HFFc6 (cell line): ENCODE measurements around the gene GREB1. TPM values are rescaled to one million over a fixed set of nuclear protein-coding genes. Genes with fewer than 3 reads are reported as not detected.

ENCODE experiments used
- DNase-seq: peaks from one replicate; pipeline ENCODE4 v3.0.0-alpha.2; 2018
- H3K27ac Mint-ChIP-seq: 2 replicates; pipeline ENCODE4 v1.8.0; 2020; ENCODE audit warnings: mild to moderate bottlenecking, mixed read lengths
- H3K27me3 Mint-ChIP-seq: 2 replicates; pipeline ENCODE4 v1.8.0; 2021; ENCODE audit warnings: mild to moderate bottlenecking, moderate library complexity, mixed read lengths; ENCODE audit not compliant: insufficient read depth
- H3K36me3 Mint-ChIP-seq: 2 replicates; pipeline ENCODE4 v1.8.0; 2021; ENCODE audit warnings: low read depth, mixed read lengths
- H3K4me1 Mint-ChIP-seq: 2 replicates; pipeline ENCODE4 v1.8.0; 2020; ENCODE audit warnings: low read depth, mixed read lengths
- H3K4me3 Mint-ChIP-seq: 2 replicates; pipeline ENCODE4 v1.8.0; 2020; ENCODE audit warnings: mild to moderate bottlenecking, moderate library complexity, mixed read lengths
- H3K9me3 Mint-ChIP-seq: 2 replicates; pipeline ENCODE4 v1.8.0; 2020; ENCODE audit warnings: mild to moderate bottlenecking, mixed read lengths
- CTCF ChIP-seq: fragments of 200-600 bp; sonication (generic); IDR thresholded peaks from 2 replicates; pipeline ENCODE4 v1.5.0; 2021; ENCODE audit warnings: antibody characterized with exemption, mild to moderate bottlenecking
- total RNA-seq, 6 experiments: library from RNA; stranded (reverse); fragmentation: NEBNext Ultra II Directional; extraction: Animal tissue kit (Norgen Biotek cat#: 25700); gene quantifications; 2 replicates in 1 of 6; 3 replicates in 5 of 6; pipeline ENCODE4 v1.2.3, GENCODE V29; 2021

Gene GREB1
- total RNA-seq, 6 experiments from 2014 or later, result 0.07 to 0.11 (median 0.09) TPM; not detected in 3

GRCh38 chr2:11602563-11603204 lies 68.8 kb downstream of the GREB1 start:
- no peak for DNase-seq
- Mint-ChIP-seq H3K9me3 (no peaks in the 10 kb centered on the region), H3K4me1 (peaks cover 9% of the 10 kb centered on the region; the same call in 1 of the 2 replicates), H3K27ac (no peak overlapping the region), H3K27me3 (peaks cover 52% of the 10 kb centered on the region), H3K36me3 (no peaks in the 10 kb centered on the region), H3K4me3 (peak overlapping the region; percentile 40; the same call in 1 of the 2 replicates)
- TF ChIP-seq CTCF, result no peak

DNA sequence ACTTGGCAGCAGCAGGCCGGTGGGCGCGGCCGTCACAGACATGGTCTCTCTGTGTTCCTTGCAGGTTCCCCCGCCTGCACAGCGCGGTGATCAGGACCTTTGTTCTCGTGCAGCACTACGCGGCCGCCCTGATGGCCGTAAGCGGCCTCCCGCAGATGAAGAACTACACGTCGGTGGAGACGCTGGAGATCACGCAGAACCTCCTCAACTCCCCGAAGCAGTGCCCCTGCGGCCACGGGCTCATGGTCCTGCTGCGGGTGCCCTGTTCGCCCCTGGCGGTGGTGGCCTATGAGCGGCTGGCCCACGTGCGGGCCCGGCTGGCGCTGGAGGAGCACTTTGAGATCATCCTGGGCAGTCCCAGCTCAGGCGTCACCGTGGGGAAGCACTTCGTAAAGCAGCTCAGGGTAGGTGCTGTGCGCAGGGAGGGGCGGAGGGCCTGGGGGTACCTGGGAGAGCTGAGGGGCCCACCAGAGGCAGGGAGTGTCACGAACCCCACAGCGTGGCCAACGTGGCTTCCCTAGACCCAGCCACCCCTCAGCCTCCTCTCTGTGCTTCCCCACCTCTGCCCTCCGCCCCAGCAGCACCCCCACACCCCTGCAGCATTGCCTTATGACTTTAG lies 76.9 kb downstream of the GREB1 start:
- Mint-ChIP-seq H3K27me3 (peaks cover 34% of the 10 kb centered on the region), H3K4me3 (no peak overlapping the region), H3K27ac (no peak overlapping the region), H3K36me3 (no peaks in the 10 kb centered on the region), H3K9me3 (no peaks in the 10 kb centered on the region), H3K4me1 (peaks cover 6% of the 10 kb centered on the region)
- DNase-seq, result no peak
- no peak for TF ChIP-seq CTCF

GRCh38 chr2:11611251-11611650 lies 77.4 kb downstream of the GREB1 start:
- H3K4me1 Mint-ChIP-seq, result peaks cover 6% of the 10 kb centered on the region
- TF ChIP-seq CTCF, result no peak
- no peak overlapping the region for H3K4me3 Mint-ChIP-seq
- H3K9me3 Mint-ChIP-seq, result no peaks in the 10 kb centered on the region
- H3K27me3 Mint-ChIP-seq, result peaks cover 37% of the 10 kb centered on the region
- no peaks in the 10 kb centered on the region for H3K36me3 Mint-ChIP-seq
- no peak overlapping the region for H3K27ac Mint-ChIP-seq
- no peak for DNase-seq

GRCh38 chr2:11612553-11613215 lies 78.8 kb downstream of the GREB1 start:
- peaks cover 6% of the 10 kb centered on the region for H3K4me1 Mint-ChIP-seq
- TF ChIP-seq CTCF, result no peak
- H3K27ac Mint-ChIP-seq, result no peak overlapping the region
- no peaks in the 10 kb centered on the region for H3K36me3 Mint-ChIP-seq
- peaks cover 47% of the 10 kb centered on the region for H3K27me3 Mint-ChIP-seq
- no peak overlapping the region for H3K4me3 Mint-ChIP-seq
- DNase-seq, result no peak
- no peaks in the 10 kb centered on the region for H3K9me3 Mint-ChIP-seq

- Mint-ChIP-seq H3K27ac (no peak overlapping the region), H3K9me3 (no peaks in the 10 kb centered on the region), H3K36me3 (no peaks in the 10 kb centered on the region), H3K4me3 (no peak overlapping the region), H3K27me3 (peaks cover 44% of the 10 kb centered on the region), H3K4me1 (peaks cover 6% of the 10 kb centered on the region)
- no peak for DNase-seq
- no peak for TF ChIP-seq CTCF
Observed at GRCh38 chr2:11613297-11613696, 79.5 kb downstream of the GREB1 start.
